ENCODE results near the gene TTC4.

- TF ChIP-seq, protein P1, sequence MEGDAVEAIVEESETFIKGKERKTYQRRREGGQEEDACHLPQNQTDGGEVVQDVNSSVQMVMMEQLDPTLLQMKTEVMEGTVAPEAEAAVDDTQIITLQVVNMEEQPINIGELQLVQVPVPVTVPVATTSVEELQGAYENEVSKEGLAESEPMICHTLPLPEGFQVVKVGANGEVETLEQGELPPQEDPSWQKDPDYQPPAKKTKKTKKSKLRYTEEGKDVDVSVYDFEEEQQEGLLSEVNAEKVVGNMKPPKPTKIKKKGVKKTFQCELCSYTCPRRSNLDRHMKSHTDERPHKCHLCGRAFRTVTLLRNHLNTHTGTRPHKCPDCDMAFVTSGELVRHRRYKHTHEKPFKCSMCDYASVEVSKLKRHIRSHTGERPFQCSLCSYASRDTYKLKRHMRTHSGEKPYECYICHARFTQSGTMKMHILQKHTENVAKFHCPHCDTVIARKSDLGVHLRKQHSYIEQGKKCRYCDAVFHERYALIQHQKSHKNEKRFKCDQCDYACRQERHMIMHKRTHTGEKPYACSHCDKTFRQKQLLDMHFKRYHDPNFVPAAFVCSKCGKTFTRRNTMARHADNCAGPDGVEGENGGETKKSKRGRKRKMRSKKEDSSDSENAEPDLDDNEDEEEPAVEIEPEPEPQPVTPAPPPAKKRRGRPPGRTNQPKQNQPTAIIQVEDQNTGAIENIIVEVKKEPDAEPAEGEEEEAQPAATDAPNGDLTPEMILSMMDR (conservative IDR thresholded peaks at IDR 0.05; ENCODE audit: low read length) = no peak
- no peak for TF ChIP-seq EZH2phosphoT487 (IDR thresholded peaks at IDR 0.05; ENCODE audit: borderline replicate concordance, low read depth, low read length)
Observed at GRCh38 chr1:54741531-54741930, 25.9 kb downstream of the TTC4 start.

All from OCI-LY7 (cell line).